IPS-18c (cell line): ENCODE measurements around the gene C10orf67.
"Not testable (repeated sequence)": the region's sequence is repeated elsewhere in the genome, so short reads cannot be mapped to it uniquely, and the experiment has no call there.

Source experiments
- H3K4me3 ChIP-seq: 2 replicates; pipeline ENCODE4 v1.7.0; 2013; ENCODE audit warnings: low read depth, mild to moderate bottlenecking, low read length, moderate library complexity; ENCODE audit not compliant: insufficient read depth
- H3K9me3 ChIP-seq: one replicate; pipeline ENCODE4 v1.6.1; 2013; ENCODE audit warnings: mild to moderate bottlenecking, low read length, moderate library complexity; ENCODE audit not compliant: control insufficient read depth, insufficient read depth

Gene C10orf67

GRCh38 chr10:23344241-23344841 is at the start of gene C10orf67:
C10orf67 (minus strand) TSS chr10:23344797; CDS start chr10:23344774, 23 bp downstream.
- no peaks in the 10 kb centered on the region for H3K9me3 ChIP-seq
- peak within 1 kb of the TSS; percentile 77 for H3K4me3 ChIP-seq

- H3K9me3 ChIP-seq: no peaks in the 10 kb centered on the region
- no peak overlapping the region for H3K4me3 ChIP-seq
These were observed 47.2 kb upstream of the C10orf67 start for GRCh38 chr10:23391821-23392220.

- Histone ChIP-seq H3K9me3 (no peaks in the 10 kb centered on the region), H3K4me3 (no peak overlapping the region)
These were observed 46.2 kb upstream of the C10orf67 start for GRCh38 chr10:23390809-23391208.

- H3K4me3 ChIP-seq, H3K9me3 ChIP-seq: not testable (repeated sequence)
These were observed 45.8 kb upstream of the C10orf67 start for GRCh38 chr10:23390408-23390807.

GRCh38 chr10:23387516-23387915 is 42.9 kb upstream of the C10orf67 start:
- H3K4me3 ChIP-seq, H3K9me3 ChIP-seq: not testable (repeated sequence)

- Histone ChIP-seq H3K4me3 (no peak overlapping the region), H3K9me3 (no peaks in the 10 kb centered on the region)
These were observed 41.5 kb upstream of the C10orf67 start for GRCh38 chr10:23386052-23386451.

GRCh38 chr10:23384364-23384763 is 39.8 kb upstream of the C10orf67 start:
- Histone ChIP-seq H3K4me3 (no peak overlapping the region), H3K9me3 (no peaks in the 10 kb centered on the region)

- no peak overlapping the region for H3K4me3 ChIP-seq
- H3K9me3 ChIP-seq: no peaks in the 10 kb centered on the region
These were observed 39.0 kb upstream of the C10orf67 start for GRCh38 chr10:23383637-23384036.

GRCh38 chr10:23381298-23382040 is 36.9 kb upstream of the C10orf67 start:
- H3K4me3 ChIP-seq: no peak overlapping the region
- H3K9me3 ChIP-seq: no peaks in the 10 kb centered on the region

GRCh38 chr10:23379686-23380085 is 35.1 kb upstream of the C10orf67 start:
- no peaks in the 10 kb centered on the region for H3K9me3 ChIP-seq
- no peak overlapping the region for H3K4me3 ChIP-seq

- Histone ChIP-seq H3K9me3 (no peaks in the 10 kb centered on the region), H3K4me3 (no peak overlapping the region)
These were observed 31.6 kb upstream of the C10orf67 start for GRCh38 chr10:23376229-23376655.

GRCh38 chr10:23375366-23375765 is 30.8 kb upstream of the C10orf67 start:
- Histone ChIP-seq H3K9me3 (no peaks in the 10 kb centered on the region), H3K4me3 (no peak overlapping the region)

- Histone ChIP-seq H3K9me3 (no peaks in the 10 kb centered on the region), H3K4me3 (no peak overlapping the region)
These were observed 28.6 kb upstream of the C10orf67 start for GRCh38 chr10:23373156-23373555.

- no peaks in the 10 kb centered on the region for H3K9me3 ChIP-seq
- H3K4me3 ChIP-seq: no peak overlapping the region
These were observed 26.5 kb upstream of the C10orf67 start for GRCh38 chr10:23371073-23371472.

GRCh38 chr10:23370106-23370505 is 25.5 kb upstream of the C10orf67 start:
- Histone ChIP-seq H3K4me3 (no peak overlapping the region), H3K9me3 (no peaks in the 10 kb centered on the region)

- Histone ChIP-seq H3K4me3 (no peak overlapping the region), H3K9me3 (no peaks in the 10 kb centered on the region)
These were observed 24.4 kb upstream of the C10orf67 start for GRCh38 chr10:23368816-23369640.

- no peaks in the 10 kb centered on the region for H3K9me3 ChIP-seq
- H3K4me3 ChIP-seq: no peak overlapping the region
These were observed 23.4 kb upstream of the C10orf67 start for GRCh38 chr10:23367896-23368595.
